ENCODE data around the gene KLHL12.
A peak's percentile ranks its signal among the peaks of the same experiment; 100 is the strongest.

The KLHL12 gene

GRCh38 chr1:202926581-202927491 is at the start of gene KLHL12:
TSS of gene KLHL12 (minus strand) at chr1:202927234. CDS start at chr1:202925162, 2,072 bp downstream.
- DNase-seq, result peak; percentile 96

- no peak for DNase-seq
Observed at GRCh38 chr1:202976633-202977032, 49.6 kb upstream of the KLHL12 start.

- DNase-seq, result no peak
Observed at GRCh38 chr1:202974856-202975255, 47.8 kb upstream of the KLHL12 start.

- no peak for DNase-seq
Observed at GRCh38 chr1:202972046-202972445, 45.0 kb upstream of the KLHL12 start.

GRCh38 chr1:202968895-202969295 is 41.9 kb upstream of the KLHL12 start:
- DNase-seq, result no peak

GRCh38 chr1:202968351-202968750 is 41.3 kb upstream of the KLHL12 start:
- DNase-seq, result no peak

GRCh38 chr1:202967684-202968281 is 40.7 kb upstream of the KLHL12 start:
- no peak for DNase-seq

- DNase-seq, result no peak
Observed at GRCh38 chr1:202966006-202966898, 39.2 kb upstream of the KLHL12 start.

GRCh38 chr1:202965422-202965821 is 38.4 kb upstream of the KLHL12 start:
- no peak for DNase-seq

GRCh38 chr1:202964791-202965410 is 37.9 kb upstream of the KLHL12 start:
- DNase-seq, result no peak

- no peak for DNase-seq
Observed at GRCh38 chr1:202961220-202961880, 34.3 kb upstream of the KLHL12 start.

- no peak for DNase-seq
Observed at GRCh38 chr1:202959276-202959620, 32.2 kb upstream of the KLHL12 start.

GRCh38 chr1:202958544-202959275 is 31.7 kb upstream of the KLHL12 start:
- no peak for DNase-seq

- peak; percentile 46 for DNase-seq
Observed at GRCh38 chr1:202957733-202958543, 30.9 kb upstream of the KLHL12 start, which contains the start of gene ADIPOR1. TSS of gene ADIPOR1 (minus strand) at chr1:202958312. CDS start at chr1:202951070, 7,242 bp downstream.

GRCh38 chr1:202956969-202957368 is 29.9 kb upstream of the KLHL12 start:
- DNase-seq, result no peak

- no peak for DNase-seq
Observed at GRCh38 chr1:202954057-202954745, 27.2 kb upstream of the KLHL12 start.

- DNase-seq, result no peak
Observed at GRCh38 chr1:202953392-202953791, 26.4 kb upstream of the KLHL12 start.

- no peak for DNase-seq
Observed at GRCh38 chr1:202952818-202953217, 25.8 kb upstream of the KLHL12 start.

- no peak for DNase-seq
Observed at GRCh38 chr1:202952099-202952498, 25.1 kb upstream of the KLHL12 start.

GRCh38 chr1:202951437-202951836 is 24.4 kb upstream of the KLHL12 start:
- no peak for DNase-seq

Measured in NCI-H446 treated with DMSO at 0.1 percent for 48 hours (cell line).